Thoracic aorta (tissue), 2 donors: Measurements from ENCODE around the gene KMT2E. TPM values are rescaled to one million over a fixed set of nuclear protein-coding genes. Genes with fewer than 3 reads are reported as not detected.

Experiments
- ATAC-seq: fragments of 150-250 bp; one replicate; pipeline ENCODE4 v1.8.0; 2017; ENCODE audit warnings: low read depth; ENCODE audit not compliant: insufficient number of reproducible peaks, low FRiP score
- DNase-seq: peaks from one replicate; pipeline ENCODE4 v3.0.0-alpha.2; 2020; ENCODE audit warnings: low spot score
- H3K27ac ChIP-seq, 2 donors: fragments of 200-600 bp; sonication (generic); 1 replicate in 1 of 2; 2 replicates in 1 of 2; pipeline ENCODE4 v1.5.1; 2016; ENCODE audit warnings: mild to moderate bottlenecking in 2 of 2, moderate library complexity in 2 of 2
- H3K27me3 ChIP-seq: fragments of 200-600 bp; sonication (generic); replicated peaks from 2 replicates; pipeline ENCODE4 v1.6.0; 2016; ENCODE audit warnings: mild to moderate bottlenecking; ENCODE audit not compliant: insufficient read depth
- H3K36me3 ChIP-seq: fragments of 200-600 bp; sonication (generic); one replicate; pipeline ENCODE4 v1.5.1; 2016
- H3K4me1 ChIP-seq, 2 donors: fragments of 200-600 bp; sonication (generic); 1 replicate in 1 of 2; 2 replicates in 1 of 2; pipeline versions ENCODE4 v1.5.1 to v1.6.0; 2016; ENCODE audit warnings: low read depth in 2 of 2, mild to moderate bottlenecking in 1 of 2; ENCODE audit not compliant: control insufficient read depth in 1 of 2
- H3K4me3 ChIP-seq: fragments of 200-600 bp; sonication (generic); 2 replicates; pipeline ENCODE4 v1.5.1; 2016; ENCODE audit warnings: mild to moderate bottlenecking
- H3K9me3 ChIP-seq: fragments of 200-600 bp; sonication (generic); 2 replicates; pipeline ENCODE4 v1.5.1; 2016
- CTCF ChIP-seq: fragments of 200-600 bp; sonication (generic); IDR thresholded peaks from one replicate; pipeline ENCODE4 v1.5.1; 2019; ENCODE audit warnings: antibody characterized with exemption
- total RNA-seq, 2 donors: library from RNA; depleted of rRNA; stranded (reverse); fragments of >200 nt; gene quantifications; one replicate each; pipeline versions ENCODE4 v1.1.0 to v1.2.3, GENCODE V29; 2016

Gene KMT2E
- total RNA-seq, 2 donors from 2014 or later, result 139 to 140 TPM

DNA sequence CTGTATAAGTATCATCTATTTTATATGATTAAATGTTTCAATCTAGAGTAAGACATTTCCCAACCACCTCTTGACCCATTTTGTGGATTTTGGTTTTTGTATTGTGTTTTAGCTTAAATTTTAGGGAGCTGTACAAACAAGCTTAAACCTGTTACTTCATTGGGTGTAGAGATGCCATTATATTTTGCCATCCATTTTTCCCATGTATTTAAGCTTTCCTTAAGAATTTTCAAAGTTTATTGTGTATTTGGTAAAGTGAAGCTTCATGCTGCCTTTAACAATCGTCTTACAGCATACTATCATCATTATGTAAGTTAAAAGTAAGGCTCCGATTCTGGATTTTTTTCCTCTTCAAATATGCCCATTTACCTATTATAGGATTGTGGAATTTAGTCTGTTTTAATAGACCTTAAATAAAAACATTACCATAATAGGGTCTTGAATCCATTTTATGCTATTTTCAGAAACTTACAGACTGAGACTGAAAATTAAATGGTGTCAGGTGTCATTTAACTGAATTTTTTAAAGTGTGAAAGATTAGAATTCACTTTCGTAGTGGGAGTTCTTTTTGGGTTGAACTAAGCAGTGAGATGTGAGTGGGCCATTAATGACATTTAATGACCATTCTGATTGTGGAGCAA lies 2.2 kb downstream of the KMT2E start:
- ATAC-seq (no peak), DNase-seq (no peak)
- no peaks in the 10 kb centered on the region for H3K9me3 ChIP-seq
- H3K27me3 ChIP-seq, result no peaks in the 10 kb centered on the region
- peak overlapping the region; percentile 99 to 100 for H3K27ac ChIP-seq
- H3K4me3 ChIP-seq, result peak overlapping the region; percentile 99
- no peaks in the 10 kb centered on the region for H3K36me3 ChIP-seq
- H3K4me1 ChIP-seq, result peaks cover 34 to 35% of the 10 kb centered on the region in 2 donors
- TF ChIP-seq CTCF, result no peak

- Histone ChIP-seq H3K36me3 (no peaks in the 10 kb centered on the region), H3K9me3 (no peaks in the 10 kb centered on the region), H3K27me3 (no peaks in the 10 kb centered on the region), H3K4me1 (peaks cover 42% of the 10 kb centered on the region in 2 donors), H3K4me3 (peak overlapping the region; percentile 99), H3K27ac (peak overlapping the region; percentile 51 to 99)
- no peak for TF ChIP-seq CTCF
- DNase-seq (no peak), ATAC-seq (no peak)
These were observed 3.0 kb downstream of the KMT2E start for GRCh38 chr7:105016709-105017656.

DNA sequence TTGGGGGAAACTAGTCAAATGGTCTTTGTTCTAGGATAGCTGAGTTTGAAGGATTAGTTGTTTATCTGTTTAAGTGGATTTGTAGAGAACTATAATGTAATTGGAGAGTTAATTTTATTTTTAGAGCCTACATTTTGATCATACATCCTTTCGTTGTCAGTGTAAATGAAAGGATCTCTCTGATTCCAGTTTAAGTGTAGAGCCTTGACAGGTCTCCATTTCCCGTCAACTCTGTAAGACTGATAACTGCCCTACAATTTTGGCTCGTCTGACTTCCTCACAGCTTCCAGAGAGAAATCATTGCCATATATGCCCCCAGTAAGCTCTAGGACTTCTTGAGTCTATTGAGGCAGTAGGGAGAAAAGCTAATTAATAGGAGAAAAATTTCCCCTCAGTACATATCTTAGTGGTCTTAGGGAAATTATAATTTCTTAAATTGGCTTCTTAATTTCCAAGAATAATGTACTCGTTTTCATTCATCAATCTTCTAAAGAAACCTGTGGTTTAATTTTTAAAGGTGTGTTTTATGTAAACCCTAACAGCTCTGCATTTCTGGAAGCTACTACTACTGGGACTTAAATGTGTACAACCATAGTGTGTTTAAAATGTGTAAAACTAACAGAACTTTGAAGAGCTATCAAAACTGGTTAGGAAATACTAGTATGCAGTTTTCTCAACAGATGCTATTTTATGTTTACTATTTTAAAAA lies 3.8 kb downstream of the KMT2E start:
- ATAC-seq (no peak), DNase-seq (no peak)
- TF ChIP-seq CTCF, result no peak
- H3K36me3 ChIP-seq, result no peaks in the 10 kb centered on the region
- no peaks in the 10 kb centered on the region for H3K9me3 ChIP-seq
- H3K27ac ChIP-seq, result peak overlapping the region; percentile 51 to 99
- peaks cover 51% of the 10 kb centered on the region in 2 donors for H3K4me1 ChIP-seq
- H3K4me3 ChIP-seq, result peak overlapping the region; percentile 99
- no peaks in the 10 kb centered on the region for H3K27me3 ChIP-seq

- no peak for TF ChIP-seq CTCF
- ATAC-seq (no peak), DNase-seq (no peak)
- Histone ChIP-seq H3K9me3 (no peaks in the 10 kb centered on the region), H3K27me3 (no peaks in the 10 kb centered on the region), H3K4me1 (peaks cover 61 to 62% of the 10 kb centered on the region in 2 donors), H3K27ac (peak overlapping the region; percentile 16 to 22), H3K4me3 (peak overlapping the region; percentile 17), H3K36me3 (no peaks in the 10 kb centered on the region)
These were observed 5.3 kb downstream of the KMT2E start for GRCh38 chr7:105019269-105019668.

GRCh38 chr7:105020926-105021325 lies 6.9 kb downstream of the KMT2E start:
- Histone ChIP-seq H3K27ac (peak overlapping the region; percentile 23 to 33), H3K4me1 (peaks cover 76 to 78% of the 10 kb centered on the region in 2 donors), H3K4me3 (peak overlapping the region; percentile 39), H3K36me3 (no peaks in the 10 kb centered on the region), H3K9me3 (no peaks in the 10 kb centered on the region), H3K27me3 (no peaks in the 10 kb centered on the region)
- TF ChIP-seq CTCF, result no peak
- DNase-seq (no peak), ATAC-seq (no peak)
